ENCODE results near the gene MAGEB6. TPM values are rescaled to one million over a fixed set of nuclear protein-coding genes. Genes with fewer than 3 reads are reported as not detected.
"Not testable (repeated sequence)": the region's sequence is repeated elsewhere in the genome, so short reads cannot be mapped to it uniquely, and the experiment has no call there.

The MAGEB6 gene
- polyA plus RNA-seq (2013, experiment 1 of 2; ENCODE audit: insufficient read length), result not detected
- not detected for polyA plus RNA-seq (2013, experiment 2 of 2; ENCODE audit: insufficient read length)

GRCh38 chrX:26192204-26192603 is at the start of gene MAGEB6:
TSS of gene MAGEB6 (plus strand) at chrX:26192440. CDS start at chrX:26193847, 1,407 bp downstream.
- no peak for DNase-seq

- DNase-seq, result no peak
Measured at GRCh38 chrX:26146024-26146423, 46.2 kb upstream of the MAGEB6 start.

- no peak for DNase-seq
Measured at GRCh38 chrX:26160301-26160700, 31.9 kb upstream of the MAGEB6 start, which contains the start of gene MAGEB6B. TSS of gene MAGEB6B (plus strand) at chrX:26160601. CDS start at chrX:26160601, 0 bp downstream.

GRCh38 chrX:26203561-26203960 is 11.3 kb downstream of the MAGEB6 start:
- DNase-seq, result no peak

- not testable (repeated sequence) for DNase-seq
Measured at GRCh38 chrX:26204717-26205116, 12.5 kb downstream of the MAGEB6 start.

GRCh38 chrX:26208012-26208411 is 15.8 kb downstream of the MAGEB6 start:
- DNase-seq, result no peak

- no peak for DNase-seq
Measured at GRCh38 chrX:26215869-26216268, 23.6 kb downstream of the MAGEB6 start, which contains the start of gene MAGEB5. TSS of gene MAGEB5 (plus strand) at chrX:26216169. CDS start at chrX:26217302, 1,133 bp downstream.

- DNase-seq, result no peak
Measured at GRCh38 chrX:26219351-26219750, 27.1 kb downstream of the MAGEB6 start.

GRCh38 chrX:26234177-26234576 is 41.9 kb downstream of the MAGEB6 start:
- DNase-seq, result no peak
